GM12874 (cell line): ENCODE results near the gene E2F6.

Experiments
- TF ChIP-seq, protein P1 (sequence below): IDR thresholded peaks from 2 replicates; pipeline ENCODE4 v1.5.1; 2011; ENCODE audit warnings: low read depth, mild to moderate bottlenecking, control low read depth, low read length, moderate library complexity; ENCODE audit not compliant: insufficient read depth

E2F6 gene

GRCh38 chr2:11406958-11407381 lies 59.0 kb downstream of the E2F6 start:
- TF ChIP-seq, protein P1, sequence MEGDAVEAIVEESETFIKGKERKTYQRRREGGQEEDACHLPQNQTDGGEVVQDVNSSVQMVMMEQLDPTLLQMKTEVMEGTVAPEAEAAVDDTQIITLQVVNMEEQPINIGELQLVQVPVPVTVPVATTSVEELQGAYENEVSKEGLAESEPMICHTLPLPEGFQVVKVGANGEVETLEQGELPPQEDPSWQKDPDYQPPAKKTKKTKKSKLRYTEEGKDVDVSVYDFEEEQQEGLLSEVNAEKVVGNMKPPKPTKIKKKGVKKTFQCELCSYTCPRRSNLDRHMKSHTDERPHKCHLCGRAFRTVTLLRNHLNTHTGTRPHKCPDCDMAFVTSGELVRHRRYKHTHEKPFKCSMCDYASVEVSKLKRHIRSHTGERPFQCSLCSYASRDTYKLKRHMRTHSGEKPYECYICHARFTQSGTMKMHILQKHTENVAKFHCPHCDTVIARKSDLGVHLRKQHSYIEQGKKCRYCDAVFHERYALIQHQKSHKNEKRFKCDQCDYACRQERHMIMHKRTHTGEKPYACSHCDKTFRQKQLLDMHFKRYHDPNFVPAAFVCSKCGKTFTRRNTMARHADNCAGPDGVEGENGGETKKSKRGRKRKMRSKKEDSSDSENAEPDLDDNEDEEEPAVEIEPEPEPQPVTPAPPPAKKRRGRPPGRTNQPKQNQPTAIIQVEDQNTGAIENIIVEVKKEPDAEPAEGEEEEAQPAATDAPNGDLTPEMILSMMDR: no peak

DNA sequence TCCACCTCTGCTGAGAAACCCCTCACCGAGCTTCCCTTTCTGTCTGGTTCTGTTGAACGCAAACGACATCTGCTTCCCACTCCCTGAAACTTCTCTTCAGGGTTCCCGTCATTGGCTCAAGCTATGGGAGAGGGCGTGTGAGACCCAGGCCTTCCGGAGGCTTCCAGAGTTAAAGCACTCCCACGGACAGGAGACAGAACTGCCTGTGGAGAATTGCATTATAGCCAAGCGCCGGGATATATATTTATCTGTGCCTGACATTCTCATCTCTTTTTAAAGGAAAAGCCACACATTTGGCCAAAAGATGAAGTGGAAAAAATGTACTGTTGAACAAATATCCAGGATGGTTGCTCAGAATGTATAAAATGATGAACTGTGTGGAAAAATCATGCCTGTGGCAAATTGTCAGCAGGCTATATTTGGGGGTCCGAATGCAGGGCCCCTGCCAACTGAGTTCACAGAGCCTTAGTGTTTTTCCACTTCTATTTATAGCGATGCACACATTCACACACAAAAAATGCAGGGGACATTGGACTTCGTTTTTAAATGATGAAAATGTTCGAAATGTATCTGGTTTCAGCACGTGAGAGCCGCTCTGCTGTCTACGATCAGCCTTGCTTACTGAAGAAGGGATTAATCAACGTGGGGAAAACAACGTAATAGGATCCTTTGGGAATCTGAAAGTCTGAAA lies 59.5 kb downstream of the E2F6 start:
- TF ChIP-seq, protein P1: no peak

GRCh38 chr2:11405599-11406266 lies 60.2 kb downstream of the E2F6 start:
- TF ChIP-seq, protein P1: no peak

- TF ChIP-seq, protein P1: no peak
These were observed 61.4 kb downstream of the E2F6 start for GRCh38 chr2:11404376-11405073.

- TF ChIP-seq, protein P1: no peak
These were observed 63.5 kb downstream of the E2F6 start for GRCh38 chr2:11402436-11402835.

- TF ChIP-seq, protein P1: no peak
These were observed 66.6 kb downstream of the E2F6 start for GRCh38 chr2:11399438-11399762.

DNA sequence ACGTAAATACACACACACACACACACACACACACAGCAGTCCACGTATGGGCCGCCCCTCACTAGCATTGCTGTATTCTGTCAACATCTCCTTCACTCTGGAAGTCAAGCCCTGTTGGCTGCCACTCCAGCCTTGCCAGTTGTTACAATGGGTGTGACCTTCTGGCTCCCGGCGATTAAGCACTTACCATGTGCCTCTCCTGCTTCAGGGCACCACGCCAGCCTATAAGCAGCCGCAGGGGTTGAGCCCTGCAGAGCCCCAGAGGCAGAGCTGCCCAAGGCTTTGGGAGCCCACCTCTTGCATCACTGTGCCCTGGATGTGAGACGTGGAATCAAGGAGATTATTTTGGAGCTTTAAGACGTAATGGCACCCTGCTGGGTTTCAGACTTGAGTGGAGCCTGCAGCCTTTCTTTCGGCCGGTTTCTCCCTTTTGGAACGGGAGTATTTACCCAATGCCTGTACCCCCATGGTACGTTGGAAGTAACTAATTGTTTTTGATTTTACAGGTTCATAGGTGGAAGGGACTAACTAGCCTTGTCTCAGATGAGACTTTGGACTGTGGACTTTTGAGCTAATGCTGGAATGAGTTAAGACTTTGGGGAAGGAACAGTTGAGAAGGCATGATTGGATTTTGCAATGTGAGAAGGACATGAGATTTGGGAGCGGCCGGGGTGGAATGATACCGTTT lies 67.1 kb downstream of the E2F6 start:
- TF ChIP-seq, protein P1: no peak
